GM23338 (cell line): Measurements from ENCODE around the gene SH3TC1. TPM values are rescaled to one million over a fixed set of nuclear protein-coding genes. Genes with fewer than 3 reads are reported as not detected.

Source experiments
- ATAC-seq: fragments of 200-7000 bp; cut with Tn5 transposase; 3 replicates; pipeline ENCODE4 v1.9.1; 2020
- DNase-seq: peaks from one replicate; pipeline ENCODE4 v3.0.0-alpha.2; 2015; ENCODE audit warnings: low spot score
- H2AFZ ChIP-seq: fragments of 200-600 bp; sonication (generic); 2 replicates; pipeline ENCODE4 v1.8.0; 2016; ENCODE audit warnings: antibody characterized with exemption, mild to moderate bottlenecking, moderate library complexity
- H3F3A ChIP-seq: fragments of 200-600 bp; sonication (generic); replicated peaks from 2 replicates; pipeline ENCODE4 v1.8.0; 2017; ENCODE audit warnings: antibody characterized with exemption, mixed run types, low read depth
- H3K27ac ChIP-seq: fragments of 200-600 bp; sonication (generic); 2 replicates; pipeline ENCODE4 v1.6.1; 2016; ENCODE audit warnings: low read depth
- H3K27me3 ChIP-seq: fragments of 200-600 bp; sonication (generic); 2 replicates; pipeline ENCODE4 v1.8.0; 2016; ENCODE audit warnings: mild to moderate bottlenecking, mixed run types, moderate library complexity; ENCODE audit not compliant: insufficient read depth
- H3K36me3 ChIP-seq: fragments of 200-600 bp; sonication (generic); 2 replicates; pipeline ENCODE4 v1.8.0; 2016; ENCODE audit warnings: mild to moderate bottlenecking; ENCODE audit not compliant: insufficient read depth
- H3K4me1 ChIP-seq: fragments of 200-600 bp; sonication (generic); 2 replicates; pipeline ENCODE4 v1.8.0; 2016; ENCODE audit warnings: mild to moderate bottlenecking, moderate library complexity; ENCODE audit not compliant: insufficient read depth
- H3K4me2 ChIP-seq: fragments of 200-600 bp; sonication (generic); 2 replicates; pipeline ENCODE4 v1.7.1; 2017; ENCODE audit warnings: mixed run types
- H3K4me3 ChIP-seq: fragments of 200-600 bp; sonication (generic); 2 replicates; pipeline ENCODE4 v1.6.1; 2016; ENCODE audit warnings: mixed run types
- H3K79me2 ChIP-seq: fragments of 200-600 bp; sonication (generic); replicated peaks from 2 replicates; pipeline ENCODE4 v1.8.0; 2017; ENCODE audit warnings: mild to moderate bottlenecking; ENCODE audit not compliant: insufficient read depth
- H3K9me2 ChIP-seq: fragments of 200-600 bp; sonication (generic); 2 replicates; pipeline ENCODE4 v1.8.0; 2017; ENCODE audit not compliant: insufficient read depth
- H4K20me1 ChIP-seq: fragments of 200-600 bp; sonication (generic); replicated peaks from 2 replicates; pipeline ENCODE4 v1.8.0; 2017; ENCODE audit warnings: mild to moderate bottlenecking; ENCODE audit not compliant: insufficient read depth
- H3K27ac Mint-ChIP-seq: 2 replicates; pipeline ENCODE4 v1.8.0; 2020; ENCODE audit warnings: inconsistent platforms, mild to moderate bottlenecking, moderate library complexity, mixed read lengths
- H3K27me3 Mint-ChIP-seq: 3 replicates; pipeline ENCODE4 v1.8.0; 2022; ENCODE audit warnings: low read depth, mild to moderate bottlenecking, moderate library complexity, mixed read lengths, inconsistent platforms; ENCODE audit not compliant: insufficient read depth, poor library complexity
- H3K36me3 Mint-ChIP-seq: 3 replicates; pipeline ENCODE4 v1.8.0; 2021; ENCODE audit warnings: low read depth, mild to moderate bottlenecking, inconsistent platforms, moderate library complexity, mixed read lengths
- H3K4me1 Mint-ChIP-seq: 3 replicates; pipeline ENCODE4 v1.8.0; 2020; ENCODE audit warnings: mild to moderate bottlenecking, inconsistent platforms, mixed read lengths
- H3K4me3 Mint-ChIP-seq: 3 replicates; pipeline ENCODE4 v1.8.0; 2021; ENCODE audit warnings: moderate library complexity, mild to moderate bottlenecking, inconsistent platforms, mixed read lengths
- H3K9me3 Mint-ChIP-seq: 3 replicates; pipeline ENCODE4 v1.8.0; 2020; ENCODE audit warnings: moderate library complexity, mild to moderate bottlenecking, inconsistent platforms, mixed read lengths
- CREB1 ChIP-seq: fragments of 250-450 bp; sonication (Bioruptor Pico); IDR thresholded peaks from 2 replicates; pipeline ENCODE4 v1.5.0; 2020; ENCODE audit warnings: low read depth, mild to moderate bottlenecking, moderate library complexity
- EZH2 ChIP-seq: fragments of 200-600 bp; sonication (generic); IDR thresholded peaks from one replicate; pipeline ENCODE4 v1.8.0; 2017; ENCODE audit warnings: antibody characterized with exemption, mild to moderate bottlenecking, low read depth; ENCODE audit not compliant: unreplicated experiment
- EZH2phosphoT487 ChIP-seq: fragments of 200-600 bp; sonication (generic); IDR thresholded peaks from one replicate; pipeline ENCODE4 v1.8.1; 2018; ENCODE audit warnings: antibody characterized with exemption; ENCODE audit not compliant: unreplicated experiment
- JUNB ChIP-seq: IDR thresholded peaks from one replicate; pipeline ENCODE4 v1.6.1; 2016; ENCODE audit warnings: antibody characterized with exemption; ENCODE audit not compliant: unreplicated experiment
- NANOG ChIP-seq: IDR thresholded peaks from 2 replicates; pipeline ENCODE4 v1.6.1; 2016; ENCODE audit warnings: antibody characterized with exemption, borderline replicate concordance
- POLR2AphosphoS5 ChIP-seq: IDR thresholded peaks from 2 replicates; pipeline ENCODE4 v1.6.1; 2016; ENCODE audit warnings: antibody characterized with exemption, low read depth
- REST ChIP-seq: IDR thresholded peaks from one replicate; pipeline ENCODE4 v1.6.1; 2018; ENCODE audit warnings: antibody characterized with exemption; ENCODE audit not compliant: unreplicated experiment
- STAT1 ChIP-seq: IDR thresholded peaks from one replicate; pipeline ENCODE4 v1.6.1; 2016; ENCODE audit warnings: antibody characterized with exemption; ENCODE audit not compliant: unreplicated experiment
- ZNF114 ChIP-seq: fragments of 250-450 bp; sonication (Bioruptor Pico); IDR thresholded peaks from 2 replicates; pipeline ENCODE4 v1.5.0; 2020; ENCODE audit warnings: mild to moderate bottlenecking, moderate library complexity
- ZNF331 ChIP-seq: fragments of 250-450 bp; sonication (Bioruptor Pico); IDR thresholded peaks from 2 replicates; pipeline ENCODE4 v1.5.0; 2020; ENCODE audit warnings: low read depth, mild to moderate bottlenecking, moderate library complexity
- polyA plus RNA-seq: library from polyadenylated mRNA; unstranded; fragments of >200 nt; fragmentation: Nextera tagmentation; extraction: Ambion mirVana; gene quantifications from 2 replicates; pipeline ENCODE4 v1.2.1, GENCODE V29; 2016
- total RNA-seq: library from RNA; depleted of rRNA; stranded (reverse); fragments of >200 nt; shearing (Covaris generic); gene quantifications from 2 replicates; pipeline ENCODE4 v1.2.3, GENCODE V29; 2014
- TF ChIP-seq, protein P1 (sequence below): fragments of 250-450 bp; sonication (Bioruptor Pico); IDR thresholded peaks from 2 replicates; pipeline ENCODE4 v1.5.0; 2020; ENCODE audit warnings: mild to moderate bottlenecking, moderate library complexity
- TF ChIP-seq, protein P2 (sequence below), 2 experiments: fragments of 200-600 bp in 1 of 2; sonication (generic) in 1 of 2; conservative IDR thresholded peaks; 2 replicates each; pipeline versions ENCODE4 v1.5.1 to v1.6.1; 2016 to 2017; ENCODE audit warnings: antibody characterized with exemption in 2 of 2, low read depth in 2 of 2, mild to moderate bottlenecking in 2 of 2, moderate library complexity in 1 of 2
- TF ChIP-seq, protein P3 (sequence below): IDR thresholded peaks from 2 replicates; pipeline ENCODE4 v1.6.1; 2016; ENCODE audit warnings: antibody characterized with exemption

SH3TC1 gene
- total and polyA plus RNA-seq, 2 experiments from 2014 or later = 0.07 TPM; not detected in 1

GRCh38 chr4:8245884-8246833 is 47.1 kb downstream of the SH3TC1 start:
- Mint-ChIP-seq H3K27me3 (peaks cover 10% of the 10 kb centered on the region), H3K36me3 (no peaks in the 10 kb centered on the region), H3K27ac (no peak overlapping the region), H3K4me3 (no peak overlapping the region), H3K9me3 (no peaks in the 10 kb centered on the region), H3K4me1 (peaks cover 5% of the 10 kb centered on the region; the same call in 1 of the 3 replicates)
- no peak overlapping the region for H3K27ac ChIP-seq
- no peak for ATAC-seq
- H3K4me1 ChIP-seq = no peaks in the 10 kb centered on the region
- H3K27me3 ChIP-seq = no peaks in the 10 kb centered on the region
- H2AFZ ChIP-seq = no peak overlapping the region
- H3K9me2 ChIP-seq = no peaks in the 10 kb centered on the region
- H3K36me3 ChIP-seq = no peaks in the 10 kb centered on the region
- no peak overlapping the region for H3K4me3 ChIP-seq
- no peaks in the 10 kb centered on the region for H4K20me1 ChIP-seq
- TF ChIP-seq EZH2 (no peak), REST (no peak), NANOG (no peak), POLR2AphosphoS5 (no peak), ZNF114 (CRISPR knock-in tag) (no peak), ZNF331 (CRISPR knock-in tag) (no peak), STAT1 (no peak), EZH2phosphoT487 (no peak), JUNB (no peak), CREB1 (no peak)
- TF ChIP-seq, protein P1, sequence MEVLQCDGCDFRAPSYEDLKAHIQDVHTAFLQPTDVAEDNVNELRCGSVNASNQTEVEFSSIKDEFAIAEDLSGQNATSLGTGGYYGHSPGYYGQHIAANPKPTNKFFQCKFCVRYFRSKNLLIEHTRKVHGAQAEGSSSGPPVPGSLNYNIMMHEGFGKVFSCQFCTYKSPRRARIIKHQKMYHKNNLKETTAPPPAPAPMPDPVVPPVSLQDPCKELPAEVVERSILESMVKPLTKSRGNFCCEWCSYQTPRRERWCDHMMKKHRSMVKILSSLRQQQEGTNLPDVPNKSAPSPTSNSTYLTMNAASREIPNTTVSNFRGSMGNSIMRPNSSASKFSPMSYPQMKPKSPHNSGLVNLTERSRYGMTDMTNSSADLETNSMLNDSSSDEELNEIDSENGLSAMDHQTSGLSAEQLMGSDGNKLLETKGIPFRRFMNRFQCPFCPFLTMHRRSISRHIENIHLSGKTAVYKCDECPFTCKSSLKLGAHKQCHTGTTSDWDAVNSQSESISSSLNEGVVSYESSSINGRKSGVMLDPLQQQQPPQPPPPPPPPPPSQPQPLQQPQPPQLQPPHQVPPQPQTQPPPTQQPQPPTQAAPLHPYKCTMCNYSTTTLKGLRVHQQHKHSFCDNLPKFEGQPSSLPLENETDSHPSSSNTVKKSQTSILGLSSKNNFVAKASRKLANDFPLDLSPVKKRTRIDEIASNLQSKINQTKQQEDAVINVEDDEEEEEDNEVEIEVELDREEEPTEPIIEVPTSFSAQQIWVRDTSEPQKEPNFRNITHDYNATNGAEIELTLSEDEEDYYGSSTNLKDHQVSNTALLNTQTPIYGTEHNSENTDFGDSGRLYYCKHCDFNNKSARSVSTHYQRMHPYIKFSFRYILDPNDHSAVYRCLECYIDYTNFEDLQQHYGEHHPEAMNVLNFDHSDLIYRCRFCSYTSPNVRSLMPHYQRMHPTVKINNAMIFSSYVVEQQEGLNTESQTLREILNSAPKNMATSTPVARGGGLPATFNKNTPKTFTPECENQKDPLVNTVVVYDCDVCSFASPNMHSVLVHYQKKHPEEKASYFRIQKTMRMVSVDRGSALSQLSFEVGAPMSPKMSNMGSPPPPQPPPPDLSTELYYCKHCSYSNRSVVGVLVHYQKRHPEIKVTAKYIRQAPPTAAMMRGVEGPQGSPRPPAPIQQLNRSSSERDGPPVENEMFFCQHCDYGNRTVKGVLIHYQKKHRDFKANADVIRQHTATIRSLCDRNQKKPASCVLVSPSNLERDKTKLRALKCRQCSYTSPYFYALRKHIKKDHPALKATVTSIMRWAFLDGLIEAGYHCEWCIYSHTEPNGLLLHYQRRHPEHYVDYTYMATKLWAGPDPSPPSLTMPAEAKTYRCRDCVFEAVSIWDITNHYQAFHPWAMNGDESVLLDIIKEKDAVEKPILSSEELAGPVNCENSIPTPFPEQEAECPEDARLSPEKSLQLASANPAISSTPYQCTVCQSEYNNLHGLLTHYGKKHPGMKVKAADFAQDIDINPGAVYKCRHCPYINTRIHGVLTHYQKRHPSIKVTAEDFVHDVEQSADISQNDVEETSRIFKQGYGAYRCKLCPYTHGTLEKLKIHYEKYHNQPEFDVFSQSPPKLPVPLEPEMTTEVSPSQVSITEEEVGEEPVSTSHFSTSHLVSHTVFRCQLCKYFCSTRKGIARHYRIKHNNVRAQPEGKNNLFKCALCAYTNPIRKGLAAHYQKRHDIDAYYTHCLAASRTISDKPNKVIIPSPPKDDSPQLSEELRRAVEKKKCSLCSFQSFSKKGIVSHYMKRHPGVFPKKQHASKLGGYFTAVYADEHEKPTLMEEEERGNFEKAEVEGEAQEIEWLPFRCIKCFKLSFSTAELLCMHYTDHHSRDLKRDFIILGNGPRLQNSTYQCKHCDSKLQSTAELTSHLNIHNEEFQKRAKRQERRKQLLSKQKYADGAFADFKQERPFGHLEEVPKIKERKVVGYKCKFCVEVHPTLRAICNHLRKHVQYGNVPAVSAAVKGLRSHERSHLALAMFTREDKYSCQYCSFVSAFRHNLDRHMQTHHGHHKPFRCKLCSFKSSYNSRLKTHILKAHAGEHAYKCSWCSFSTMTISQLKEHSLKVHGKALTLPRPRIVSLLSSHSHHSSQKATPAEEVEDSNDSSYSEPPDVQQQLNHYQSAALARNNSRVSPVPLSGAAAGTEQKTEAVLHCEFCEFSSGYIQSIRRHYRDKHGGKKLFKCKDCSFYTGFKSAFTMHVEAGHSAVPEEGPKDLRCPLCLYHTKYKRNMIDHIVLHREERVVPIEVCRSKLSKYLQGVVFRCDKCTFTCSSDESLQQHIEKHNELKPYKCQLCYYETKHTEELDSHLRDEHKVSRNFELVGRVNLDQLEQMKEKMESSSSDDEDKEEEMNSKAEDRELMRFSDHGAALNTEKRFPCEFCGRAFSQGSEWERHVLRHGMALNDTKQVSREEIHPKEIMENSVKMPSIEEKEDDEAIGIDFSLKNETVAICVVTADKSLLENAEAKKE (CRISPR knock-in tag) = no peak
- TF ChIP-seq, protein P2, sequence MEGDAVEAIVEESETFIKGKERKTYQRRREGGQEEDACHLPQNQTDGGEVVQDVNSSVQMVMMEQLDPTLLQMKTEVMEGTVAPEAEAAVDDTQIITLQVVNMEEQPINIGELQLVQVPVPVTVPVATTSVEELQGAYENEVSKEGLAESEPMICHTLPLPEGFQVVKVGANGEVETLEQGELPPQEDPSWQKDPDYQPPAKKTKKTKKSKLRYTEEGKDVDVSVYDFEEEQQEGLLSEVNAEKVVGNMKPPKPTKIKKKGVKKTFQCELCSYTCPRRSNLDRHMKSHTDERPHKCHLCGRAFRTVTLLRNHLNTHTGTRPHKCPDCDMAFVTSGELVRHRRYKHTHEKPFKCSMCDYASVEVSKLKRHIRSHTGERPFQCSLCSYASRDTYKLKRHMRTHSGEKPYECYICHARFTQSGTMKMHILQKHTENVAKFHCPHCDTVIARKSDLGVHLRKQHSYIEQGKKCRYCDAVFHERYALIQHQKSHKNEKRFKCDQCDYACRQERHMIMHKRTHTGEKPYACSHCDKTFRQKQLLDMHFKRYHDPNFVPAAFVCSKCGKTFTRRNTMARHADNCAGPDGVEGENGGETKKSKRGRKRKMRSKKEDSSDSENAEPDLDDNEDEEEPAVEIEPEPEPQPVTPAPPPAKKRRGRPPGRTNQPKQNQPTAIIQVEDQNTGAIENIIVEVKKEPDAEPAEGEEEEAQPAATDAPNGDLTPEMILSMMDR (conservative IDR thresholded peaks at IDR 0.05; ENCODE audit: low read depth in 2 of 2) = no peak
- TF ChIP-seq, protein P3, sequence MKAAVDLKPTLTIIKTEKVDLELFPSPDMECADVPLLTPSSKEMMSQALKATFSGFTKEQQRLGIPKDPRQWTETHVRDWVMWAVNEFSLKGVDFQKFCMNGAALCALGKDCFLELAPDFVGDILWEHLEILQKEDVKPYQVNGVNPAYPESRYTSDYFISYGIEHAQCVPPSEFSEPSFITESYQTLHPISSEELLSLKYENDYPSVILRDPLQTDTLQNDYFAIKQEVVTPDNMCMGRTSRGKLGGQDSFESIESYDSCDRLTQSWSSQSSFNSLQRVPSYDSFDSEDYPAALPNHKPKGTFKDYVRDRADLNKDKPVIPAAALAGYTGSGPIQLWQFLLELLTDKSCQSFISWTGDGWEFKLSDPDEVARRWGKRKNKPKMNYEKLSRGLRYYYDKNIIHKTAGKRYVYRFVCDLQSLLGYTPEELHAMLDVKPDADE = no peak
- DNase-seq = no peak
- H3K79me2 ChIP-seq = no peaks in the 10 kb centered on the region
- no peaks in the 10 kb centered on the region for H3F3A ChIP-seq
- H3K4me2 ChIP-seq = no peak overlapping the region
